Fibroblast of the aortic adventitia (primary cell): ENCODE measurements around the gene PPTC7. TPM values are rescaled to one million over a fixed set of nuclear protein-coding genes. Genes with fewer than 3 reads are reported as not detected.
"Not testable (repeated sequence)": the region's sequence is repeated elsewhere in the genome, so short reads cannot be mapped to it uniquely, and the experiment has no call there.

Experiments used
- DNase-seq: peaks from one replicate; pipeline ENCODE4 v3.0.0-alpha.2; 2010; ENCODE audit warnings: low read depth
- H3K4me3 ChIP-seq: 2 replicates; pipeline ENCODE4 v1.5.1; 2011; ENCODE audit warnings: low read depth, mild to moderate bottlenecking, control low read depth, low read length, moderate library complexity
- total RNA-seq: library from RNA; depleted of rRNA; stranded (reverse); fragments of >200 nt; gene quantifications from 2 replicates; pipeline ENCODE4 v1.2.3, GENCODE V29; 2012; ENCODE audit warnings: low replicate concordance
- TF ChIP-seq, protein P1 (sequence below): IDR thresholded peaks from 2 replicates; pipeline ENCODE4 v1.5.1; 2011; ENCODE audit warnings: mild to moderate bottlenecking, low read length, control low read depth, inconsistent platforms; ENCODE audit not compliant: insufficient read depth

Gene PPTC7
- total RNA-seq, 1 donor: 11.9 TPM

DNA sequence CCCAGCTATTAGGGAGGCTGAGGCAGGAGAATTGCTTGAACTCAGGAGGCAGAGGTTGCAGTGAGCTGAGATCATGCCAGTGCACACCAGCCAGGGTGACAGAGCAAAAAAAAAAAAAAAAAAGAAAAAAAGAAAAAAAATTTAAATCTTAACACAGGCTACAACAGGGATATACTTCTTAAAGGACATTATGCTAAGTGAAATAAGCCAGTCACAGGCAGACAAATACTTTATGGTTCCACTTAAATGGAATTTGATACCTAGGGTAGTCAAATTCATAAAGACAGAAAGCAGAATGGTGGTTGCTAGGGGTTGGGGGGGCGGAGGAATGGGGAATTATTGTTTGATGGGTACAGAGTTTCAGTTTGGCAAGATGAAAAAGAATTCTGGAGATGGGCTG lies 14.8 kb upstream of the PPTC7 start:
- TF ChIP-seq, protein P1, sequence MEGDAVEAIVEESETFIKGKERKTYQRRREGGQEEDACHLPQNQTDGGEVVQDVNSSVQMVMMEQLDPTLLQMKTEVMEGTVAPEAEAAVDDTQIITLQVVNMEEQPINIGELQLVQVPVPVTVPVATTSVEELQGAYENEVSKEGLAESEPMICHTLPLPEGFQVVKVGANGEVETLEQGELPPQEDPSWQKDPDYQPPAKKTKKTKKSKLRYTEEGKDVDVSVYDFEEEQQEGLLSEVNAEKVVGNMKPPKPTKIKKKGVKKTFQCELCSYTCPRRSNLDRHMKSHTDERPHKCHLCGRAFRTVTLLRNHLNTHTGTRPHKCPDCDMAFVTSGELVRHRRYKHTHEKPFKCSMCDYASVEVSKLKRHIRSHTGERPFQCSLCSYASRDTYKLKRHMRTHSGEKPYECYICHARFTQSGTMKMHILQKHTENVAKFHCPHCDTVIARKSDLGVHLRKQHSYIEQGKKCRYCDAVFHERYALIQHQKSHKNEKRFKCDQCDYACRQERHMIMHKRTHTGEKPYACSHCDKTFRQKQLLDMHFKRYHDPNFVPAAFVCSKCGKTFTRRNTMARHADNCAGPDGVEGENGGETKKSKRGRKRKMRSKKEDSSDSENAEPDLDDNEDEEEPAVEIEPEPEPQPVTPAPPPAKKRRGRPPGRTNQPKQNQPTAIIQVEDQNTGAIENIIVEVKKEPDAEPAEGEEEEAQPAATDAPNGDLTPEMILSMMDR: no peak
- no peak for DNase-seq
- no peak overlapping the region for H3K4me3 ChIP-seq

DNA sequence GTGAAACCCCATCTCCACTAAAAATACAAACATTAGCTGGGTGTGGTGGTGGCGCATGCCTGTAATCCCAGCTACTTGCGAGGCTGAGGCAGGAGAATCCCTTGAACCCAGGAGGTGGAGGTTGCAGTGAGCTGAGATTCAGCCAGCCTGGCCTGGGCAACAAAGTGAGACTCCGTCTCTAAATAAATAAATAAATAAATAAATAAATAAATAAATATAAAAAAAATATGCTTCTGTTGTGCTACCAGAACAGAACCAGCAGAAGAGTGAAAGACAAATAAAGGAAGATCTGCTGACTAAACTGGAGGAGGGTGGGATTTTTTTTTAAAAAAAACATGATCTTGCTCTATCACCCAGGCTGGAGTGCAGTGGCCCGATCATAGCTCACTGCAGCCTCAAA lies 9.8 kb upstream of the PPTC7 start:
- not testable (repeated sequence) for DNase-seq

DNA sequence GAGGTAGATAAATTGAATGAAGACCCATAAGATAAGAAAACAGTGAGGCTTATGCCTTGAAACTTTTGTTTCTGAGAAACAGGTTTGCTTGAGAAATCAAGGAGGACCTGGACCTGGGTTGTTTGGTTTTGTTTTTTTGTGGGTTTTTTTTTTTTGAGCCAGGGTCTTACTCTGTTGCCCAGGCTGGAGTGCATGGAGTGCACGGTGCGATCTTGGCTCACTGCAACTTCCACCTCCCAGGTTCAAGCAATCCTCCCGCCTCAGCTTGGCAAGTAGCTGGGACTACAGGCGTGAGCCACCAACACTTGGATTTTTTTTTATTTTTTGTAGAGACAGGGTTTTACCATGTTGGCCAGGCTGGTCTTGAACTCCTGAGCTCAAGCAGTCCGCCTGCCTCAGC lies 9.0 kb upstream of the PPTC7 start:
- TF ChIP-seq, protein P1: no peak

More for the DNA sequence above, 9.8 kb upstream of the PPTC7 start:
- not testable (repeated sequence) for H3K4me3 ChIP-seq

DNA sequence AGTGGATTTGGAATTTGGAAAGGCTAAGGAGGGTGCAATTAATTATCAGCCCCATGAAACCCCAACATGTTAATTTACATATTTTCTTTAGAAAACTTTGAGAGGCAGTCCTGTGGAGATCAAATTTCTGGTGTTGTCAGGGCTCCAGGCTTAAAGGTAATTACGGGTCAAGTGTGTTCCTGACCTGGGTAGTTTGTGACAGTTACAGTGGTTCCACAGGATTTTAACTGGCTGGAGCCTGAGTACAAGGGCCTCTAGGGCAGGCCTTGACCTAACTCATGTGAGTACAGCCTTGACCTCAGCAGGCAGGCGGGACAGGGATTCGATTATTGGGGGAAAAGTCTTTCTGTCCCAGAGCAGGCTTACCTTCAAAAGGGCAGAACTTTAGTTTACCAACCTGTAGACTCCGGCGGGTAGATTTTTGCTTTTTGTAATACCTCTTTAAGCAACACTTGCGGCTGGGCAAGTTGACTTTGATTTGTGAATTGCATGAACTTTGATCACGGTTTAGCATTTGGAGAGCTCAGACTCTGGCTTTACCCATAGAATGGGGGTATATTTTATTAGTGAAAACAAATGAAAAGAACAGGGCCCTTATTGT lies 8.4 kb upstream of the PPTC7 start:
- no peak for DNase-seq
- no peak overlapping the region for H3K4me3 ChIP-seq
- TF ChIP-seq, protein P1: no peak

More for the DNA sequence above, 9.0 kb upstream of the PPTC7 start:
- no peak overlapping the region for H3K4me3 ChIP-seq
- DNase-seq: no peak

DNA sequence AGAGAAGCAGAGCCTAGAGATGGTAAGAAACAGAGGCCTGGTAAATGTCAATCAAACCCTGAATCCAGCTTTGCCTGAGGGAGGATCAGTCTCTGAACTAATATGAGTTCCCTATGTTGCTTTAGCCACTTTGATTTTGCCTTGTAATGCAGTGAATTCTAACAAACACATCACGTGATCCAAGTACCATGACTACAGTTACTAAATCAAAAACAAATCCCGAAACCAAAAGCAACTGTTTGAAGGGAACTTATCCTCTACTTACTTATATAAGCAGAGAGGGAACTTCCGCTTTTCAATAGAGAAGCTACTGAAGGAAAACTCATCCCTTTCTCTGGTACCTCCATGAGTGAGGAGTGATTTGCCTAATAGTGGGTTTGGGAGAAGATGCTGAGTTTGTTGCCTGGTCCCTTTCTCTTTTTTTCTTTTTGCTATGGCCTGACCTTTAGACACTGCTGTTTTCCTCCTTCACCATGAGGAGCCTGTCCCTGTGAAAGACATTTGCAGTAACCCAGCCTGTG lies 7.7 kb upstream of the PPTC7 start:
- TF ChIP-seq, protein P1: no peak
- DNase-seq: peak; percentile 74
- H3K4me3 ChIP-seq: no peak overlapping the region

DNA sequence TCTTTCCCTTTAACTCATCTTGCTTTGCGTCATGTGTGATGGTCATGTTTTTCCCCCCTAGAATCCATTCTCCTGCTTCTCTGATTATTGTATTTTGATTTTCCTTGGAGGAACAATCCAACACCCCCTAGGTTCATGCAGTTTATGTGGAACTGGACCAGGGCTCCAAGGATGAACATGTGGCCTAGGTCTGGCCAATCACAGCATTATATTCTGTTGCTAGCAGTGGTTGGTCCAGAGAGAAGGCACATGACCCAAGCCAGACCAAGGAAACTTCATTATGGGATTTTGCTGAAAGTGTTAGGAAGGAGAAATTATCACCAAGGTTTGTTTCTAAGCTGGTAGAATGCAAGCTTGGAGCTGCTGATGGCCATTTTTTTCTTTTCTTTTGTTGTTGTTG lies 6.9 kb upstream of the PPTC7 start:
- H3K4me3 ChIP-seq: no peak overlapping the region
- DNase-seq: no peak
- TF ChIP-seq, protein P1: no peak

DNA sequence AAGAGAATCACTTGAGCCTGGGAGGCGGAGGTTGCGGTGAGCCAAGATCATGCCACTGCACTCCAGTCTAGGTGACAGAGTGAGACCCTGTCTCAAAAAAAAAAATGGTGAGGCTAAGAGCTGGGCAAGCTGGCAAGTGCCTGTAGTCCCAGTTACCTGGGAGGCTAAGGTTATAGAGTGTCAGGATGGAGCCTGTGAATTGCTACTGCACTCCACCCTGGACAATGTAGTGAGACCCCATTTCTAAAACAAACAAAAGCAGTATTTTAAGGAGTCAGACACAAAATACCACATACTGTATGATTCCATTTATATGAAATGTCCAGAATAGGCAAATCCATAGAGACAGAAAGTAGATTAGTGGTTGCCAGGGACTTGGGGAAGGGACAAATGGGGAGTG lies 4.0 kb upstream of the PPTC7 start:
- not testable (repeated sequence) for H3K4me3 ChIP-seq, DNase-seq

DNA sequence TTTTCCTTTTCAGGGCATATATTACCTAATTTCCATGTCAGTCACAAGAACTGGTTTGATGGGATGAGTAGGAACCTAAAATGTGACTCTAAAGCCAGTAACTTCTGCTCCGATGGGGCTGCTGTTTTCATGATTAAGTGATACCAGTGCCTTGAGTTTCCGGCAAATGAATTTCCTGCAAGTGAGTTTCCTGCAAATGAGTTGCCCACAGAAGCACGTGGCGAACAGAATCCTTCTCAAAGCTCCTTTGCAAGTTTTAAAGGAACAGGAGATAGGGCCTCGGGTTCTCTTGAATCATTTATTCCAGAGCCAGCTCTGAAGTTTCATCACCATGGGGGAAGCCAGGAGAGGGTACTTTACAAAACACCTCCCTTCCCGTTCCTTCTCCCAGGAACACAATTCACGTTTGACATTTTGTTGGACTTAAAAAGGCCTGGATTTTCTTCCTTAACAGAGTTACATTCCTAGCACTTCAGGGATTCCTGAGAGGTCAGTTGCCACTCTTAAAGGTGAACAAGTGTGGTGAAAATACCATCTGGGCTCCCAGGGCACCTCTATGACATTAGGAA lies 2.2 kb upstream of the PPTC7 start:
- TF ChIP-seq, protein P1: no peak
- peak; percentile 39 for DNase-seq
- no peak overlapping the region for H3K4me3 ChIP-seq
